ENCODE results near the gene LPAR5.

Gene LPAR5

GRCh38 chr12:6638305-6638704 lies 2.5 kb upstream of the LPAR5 start:
- DNase-seq (ENCODE audit: low read depth): no peak

- no peak for DNase-seq (ENCODE audit: low read depth)
Observed at GRCh38 chr12:6635375-6635855, 344 bp downstream of the LPAR5 start.

DNA sequence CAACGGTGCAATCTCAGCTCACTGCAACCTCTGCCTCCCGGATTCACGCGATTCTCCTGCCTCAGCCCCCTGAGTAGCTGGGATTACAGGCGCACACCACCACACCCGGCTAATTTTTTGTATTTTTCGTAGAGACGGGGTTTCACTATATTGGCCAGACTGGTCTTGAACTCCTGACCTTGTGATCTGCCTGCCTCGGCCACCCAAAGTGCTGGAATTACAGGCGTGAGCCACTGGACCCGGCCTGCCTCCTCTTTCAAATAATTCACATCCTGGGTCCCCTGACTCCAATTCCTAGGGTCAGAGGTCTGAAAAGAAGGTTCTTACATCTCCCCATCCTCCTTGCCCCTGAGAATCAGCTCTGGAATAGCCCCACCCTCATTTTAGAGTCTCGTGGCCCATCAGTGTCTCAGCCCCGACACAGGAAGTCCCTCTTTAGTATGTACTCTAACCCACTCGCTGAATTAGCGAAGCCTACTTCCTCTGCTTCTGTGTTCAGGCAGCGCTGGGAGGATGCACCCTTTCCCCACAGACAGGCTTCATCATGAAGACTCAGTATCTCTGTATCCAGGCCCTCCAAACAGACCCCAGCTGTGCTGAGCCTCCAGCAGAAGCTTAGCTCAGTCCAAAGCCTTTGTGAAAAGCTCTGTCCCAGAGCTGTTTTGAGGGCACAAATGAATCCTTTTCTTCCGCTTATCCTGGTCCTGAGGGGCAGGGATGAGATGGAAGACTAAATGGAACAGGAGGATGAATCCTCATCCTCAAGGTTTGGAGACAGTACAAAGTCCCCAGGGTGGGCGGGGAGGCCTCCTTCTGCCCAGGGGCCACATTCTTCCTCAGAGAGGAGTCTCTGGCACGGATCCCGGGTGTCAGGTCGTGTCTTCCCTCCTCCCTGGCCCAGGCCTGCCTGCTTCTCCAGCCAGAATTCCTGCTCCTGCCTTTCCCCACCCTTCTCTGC lies 3.5 kb downstream of the LPAR5 start:
- DNase-seq (ENCODE audit: low read depth): no peak

GRCh38 chr12:6631549-6631961 lies 4.2 kb downstream of the LPAR5 start:
- no peak for DNase-seq (ENCODE audit: low read depth)

DNA sequence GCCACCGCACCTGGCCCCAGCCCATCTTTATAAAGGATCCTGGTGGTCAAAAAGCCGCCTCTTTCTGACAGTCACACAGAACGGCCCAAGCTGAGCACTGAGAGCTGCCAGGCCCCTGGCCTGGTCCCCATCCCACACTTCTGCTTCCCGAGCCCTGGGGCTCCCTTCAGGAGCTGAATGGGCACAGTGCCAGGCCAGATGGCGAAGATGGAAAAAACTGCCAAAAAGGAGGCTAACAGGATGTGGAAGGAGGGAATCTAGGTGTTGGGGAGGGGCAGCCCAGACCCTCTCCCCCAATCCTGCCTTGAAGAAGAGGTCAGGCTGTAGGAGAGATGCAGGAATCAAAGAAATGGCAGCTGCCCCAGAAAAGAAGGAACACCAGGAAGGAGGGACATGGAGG lies 5.0 kb downstream of the LPAR5 start:
- DNase-seq (ENCODE audit: low read depth): no peak

DNA sequence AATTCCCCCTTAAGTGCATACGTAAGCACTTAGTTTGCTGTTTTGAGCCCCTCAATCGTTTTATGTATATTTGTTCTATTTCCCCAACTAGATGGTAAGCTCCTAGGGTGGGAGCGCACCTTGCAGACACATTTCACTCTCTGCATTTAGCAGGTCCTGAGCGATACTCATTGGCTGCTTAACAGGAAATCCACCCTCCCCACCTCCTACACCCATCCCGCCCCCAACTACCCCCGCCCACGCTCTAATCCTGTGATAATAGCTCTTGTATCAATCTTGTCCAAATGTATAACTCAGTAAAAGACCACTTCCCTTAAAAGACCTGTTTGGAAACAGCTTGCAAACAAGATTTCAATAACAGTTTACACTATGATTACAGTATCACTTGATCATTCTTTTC lies 8.1 kb downstream of the LPAR5 start:
- DNase-seq (ENCODE audit: low read depth): no peak

- no peak for DNase-seq (ENCODE audit: low read depth)
Observed at GRCh38 chr12:6626654-6627283, 9.0 kb downstream of the LPAR5 start.

GRCh38 chr12:6620885-6621274 lies 14.9 kb downstream of the LPAR5 start:
- DNase-seq (ENCODE audit: low read depth): no peak

DNA sequence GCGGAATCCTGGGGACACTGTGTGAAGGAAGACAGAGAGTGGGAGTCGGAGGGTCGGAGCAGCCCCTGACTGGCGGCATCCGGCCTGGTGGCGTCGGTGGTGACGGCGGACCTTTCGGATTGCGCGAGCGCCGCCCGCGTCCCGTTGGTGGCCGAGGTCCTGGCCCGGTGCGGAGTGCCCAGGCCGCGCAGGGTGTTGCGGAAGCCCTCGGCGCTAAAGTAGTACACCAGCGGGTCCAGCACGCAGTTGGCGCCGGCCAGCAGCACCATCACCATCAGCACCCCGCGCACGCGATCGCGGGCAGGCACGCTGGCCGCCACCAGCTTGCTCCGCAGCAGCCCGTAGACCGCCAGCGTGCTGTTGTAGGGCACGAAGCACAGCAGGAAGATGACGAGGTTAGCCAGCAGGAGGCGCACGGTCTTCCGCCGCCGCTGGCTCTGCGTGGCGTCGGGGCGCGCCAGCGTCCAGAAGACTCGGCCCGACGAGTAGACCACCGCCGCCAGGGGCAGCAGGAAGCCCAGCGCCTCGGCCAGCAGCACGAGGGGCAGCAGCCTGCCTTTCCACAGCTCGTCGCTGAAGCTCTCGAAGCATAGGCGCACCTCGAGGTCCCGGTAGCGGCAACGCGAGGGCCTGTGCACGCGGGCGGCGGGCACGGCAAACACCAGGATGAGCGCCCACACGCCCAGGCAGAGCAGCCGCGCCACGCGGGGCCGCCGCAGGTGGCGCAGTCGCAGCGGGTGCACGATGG lies 15.4 kb downstream of the LPAR5 start:
- DNase-seq (ENCODE audit: low read depth): no peak

DNA sequence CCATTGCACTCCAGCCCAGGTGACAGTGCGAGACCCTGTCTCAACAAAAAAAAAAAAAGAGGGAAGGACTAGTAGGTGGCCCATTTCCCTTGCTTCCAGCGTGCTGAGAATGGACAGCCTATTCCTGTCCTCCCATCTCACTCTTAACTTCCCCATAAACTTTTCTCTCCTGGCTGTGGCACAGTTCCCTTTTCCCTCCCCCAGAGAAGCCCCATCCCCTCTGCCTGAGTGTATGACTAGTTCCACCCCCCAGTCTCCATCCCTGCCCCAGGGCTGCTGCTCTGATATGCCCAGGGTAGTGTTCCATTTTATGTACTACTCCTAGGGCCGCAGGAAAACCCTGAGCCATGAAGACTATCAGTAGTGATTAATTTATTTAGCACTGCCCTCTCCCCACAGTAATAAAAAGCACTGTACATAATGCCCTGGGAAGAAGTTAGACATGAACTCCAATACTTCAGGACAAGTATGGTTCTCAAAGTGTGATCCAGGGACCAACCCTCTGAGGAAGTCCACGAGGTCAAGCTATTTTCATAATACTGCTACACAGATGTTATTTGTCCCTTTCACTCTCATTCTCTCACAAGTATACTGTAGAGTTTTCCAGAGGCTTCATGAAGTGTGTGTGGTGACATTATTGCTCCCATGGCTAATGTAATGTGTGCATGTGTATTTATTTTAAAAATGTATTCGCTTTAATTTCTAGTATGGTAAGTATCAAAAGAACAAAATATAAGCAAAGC lies 17.1 kb downstream of the LPAR5 start:
- DNase-seq (ENCODE audit: low read depth): no peak

DNA sequence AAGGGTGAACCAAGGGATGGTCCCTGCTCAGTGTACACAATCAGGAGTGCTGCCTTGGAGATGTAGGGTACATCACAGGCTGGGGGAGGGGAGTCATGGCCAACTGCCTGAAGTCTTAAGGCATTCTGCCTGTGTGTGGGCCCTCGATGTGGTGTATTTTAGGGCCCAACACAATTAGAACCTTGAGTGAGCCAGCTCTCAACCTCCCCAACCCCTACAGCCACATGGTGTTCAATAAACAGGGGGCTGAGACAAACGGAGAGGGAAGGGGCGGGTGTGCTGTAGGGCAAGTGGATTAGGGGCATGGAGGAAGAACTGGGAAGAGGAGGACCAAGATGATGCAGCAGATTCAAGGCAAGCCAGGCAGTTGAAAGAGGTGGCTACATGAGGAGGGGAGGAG lies 20.0 kb downstream of the LPAR5 start:
- DNase-seq (ENCODE audit: low read depth): no peak

GRCh38 chr12:6614513-6615172 lies 21.1 kb downstream of the LPAR5 start:
- no peak for DNase-seq (ENCODE audit: low read depth)

- DNase-seq (ENCODE audit: low read depth): peak; percentile 97
Observed at GRCh38 chr12:6613776-6614512, 21.8 kb downstream of the LPAR5 start.

- peak; percentile 75 for DNase-seq (ENCODE audit: low read depth)
Observed at GRCh38 chr12:6613015-6613775, 22.6 kb downstream of the LPAR5 start.

- DNase-seq (ENCODE audit: low read depth): no peak
Observed at GRCh38 chr12:6612652-6613014, 23.1 kb downstream of the LPAR5 start.

GRCh38 chr12:6612247-6612646 lies 23.5 kb downstream of the LPAR5 start:
- DNase-seq (ENCODE audit: low read depth): no peak

- DNase-seq (ENCODE audit: low read depth): no peak
Observed at GRCh38 chr12:6608592-6609281, 27.0 kb downstream of the LPAR5 start.

DNA sequence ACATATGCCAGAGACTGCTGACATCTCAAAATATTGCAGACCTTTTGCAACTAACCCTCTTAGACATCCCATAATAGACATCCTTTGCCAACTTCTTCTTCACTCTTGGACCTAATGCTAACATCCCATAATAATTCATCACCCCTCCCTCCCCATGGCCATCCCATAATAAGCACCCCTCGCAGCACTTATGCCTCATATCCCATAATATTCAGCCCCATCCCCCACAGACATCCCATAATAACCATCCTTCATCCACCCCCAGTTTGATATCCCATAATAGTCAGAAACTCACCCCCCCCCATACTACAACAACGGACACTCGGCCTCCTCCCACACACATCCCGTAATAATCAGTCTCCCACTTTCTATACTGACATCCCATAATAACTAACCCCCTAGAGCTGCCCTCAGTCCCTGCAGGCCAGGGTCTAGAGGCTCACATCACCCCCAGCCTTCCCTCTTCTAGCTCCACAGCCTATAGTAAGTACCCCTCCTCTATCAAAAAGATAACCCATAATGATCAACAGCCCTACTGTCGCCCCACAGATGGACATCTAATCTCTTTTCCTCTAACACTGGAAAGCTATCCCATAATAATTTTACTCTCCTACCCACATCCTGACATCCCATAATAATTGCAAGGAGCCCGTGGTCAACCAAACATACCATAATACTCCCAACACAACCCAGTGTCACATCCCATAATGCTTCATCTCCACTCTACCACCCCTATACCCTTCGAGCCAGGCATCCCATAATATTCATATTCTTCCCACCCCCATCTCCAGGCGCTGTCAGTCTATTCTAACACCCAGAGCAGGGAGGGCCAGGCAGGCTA lies 27.8 kb downstream of the LPAR5 start:
- DNase-seq (ENCODE audit: low read depth): no peak
